Middle frontal gyrus (tissue), 1 donor: ENCODE data around the gene APOE.

ENCODE experiments used
- DNase-seq: peaks from one replicate; pipeline ENCODE4 v3.0.0-alpha.2; 2015; ENCODE audit warnings: low spot score; ENCODE audit errors: extremely low spot score

APOE gene

DNA sequence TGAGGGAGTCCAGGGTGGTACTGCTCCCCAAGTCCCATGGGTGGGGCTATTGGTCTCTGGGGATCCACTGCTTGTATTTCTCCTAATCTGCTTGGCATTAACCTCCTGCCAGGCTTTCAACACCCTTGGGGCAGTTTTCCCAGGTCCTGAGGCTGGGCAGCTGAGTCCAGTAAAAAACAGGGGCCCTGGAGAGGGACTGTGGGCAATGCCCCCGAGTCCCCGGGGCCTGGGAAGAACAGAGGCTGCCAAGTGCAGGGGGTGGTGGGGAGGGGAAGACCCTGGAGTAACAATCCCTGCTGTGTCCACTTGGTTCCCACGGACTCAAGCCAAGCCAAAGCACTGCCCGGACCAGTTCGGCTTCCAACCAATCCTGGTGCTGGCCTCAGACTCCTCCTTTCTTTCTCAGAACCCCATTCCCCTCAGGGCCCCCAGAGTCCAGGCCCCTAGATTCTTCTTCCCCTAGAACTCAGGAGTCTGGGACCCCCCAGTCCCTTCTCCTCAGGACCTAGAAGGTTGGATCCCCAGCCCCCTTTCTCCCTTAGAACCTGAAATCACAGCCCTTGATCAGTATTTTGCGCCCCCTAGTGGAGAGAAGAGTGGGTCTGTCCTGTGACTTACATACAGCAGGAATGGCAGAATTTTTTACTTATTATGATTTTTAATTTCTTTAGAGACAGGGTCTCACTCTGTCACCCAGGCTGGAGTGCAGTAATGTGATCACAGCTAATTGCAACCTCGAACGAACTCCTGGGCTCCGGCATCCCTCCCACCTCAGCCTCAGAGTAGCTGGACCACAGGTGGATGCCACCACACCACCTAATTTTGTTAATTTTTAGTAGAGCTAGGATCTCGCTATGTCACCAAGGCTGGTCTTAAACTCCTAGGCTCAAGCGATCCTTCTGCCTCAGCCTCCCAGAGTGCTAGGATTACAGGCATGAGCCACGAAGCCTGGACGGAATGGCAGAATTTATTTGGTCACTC, 45.9 kb downstream of the APOE start:
- DNase-seq, result peak; percentile 69

DNA sequence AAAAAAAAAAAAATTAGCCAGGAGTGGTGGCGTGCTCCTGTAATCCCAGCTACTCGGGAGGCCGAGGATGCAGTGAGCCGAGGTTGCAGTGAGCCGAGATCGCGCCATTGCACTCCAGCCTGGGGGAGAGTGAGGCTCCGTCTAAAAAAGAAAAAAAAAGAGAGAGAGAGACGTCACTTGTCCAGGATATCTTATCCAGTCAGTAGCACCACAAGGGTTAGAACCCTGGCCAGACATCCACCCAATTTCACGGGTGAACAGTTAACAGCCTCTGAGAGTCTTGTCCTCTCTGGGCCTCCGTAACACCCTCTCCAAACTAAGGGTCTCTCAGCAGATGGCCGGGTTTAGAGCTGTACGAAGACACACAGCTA, 48.7 kb downstream of the APOE start:
- no peak for DNase-seq

DNA sequence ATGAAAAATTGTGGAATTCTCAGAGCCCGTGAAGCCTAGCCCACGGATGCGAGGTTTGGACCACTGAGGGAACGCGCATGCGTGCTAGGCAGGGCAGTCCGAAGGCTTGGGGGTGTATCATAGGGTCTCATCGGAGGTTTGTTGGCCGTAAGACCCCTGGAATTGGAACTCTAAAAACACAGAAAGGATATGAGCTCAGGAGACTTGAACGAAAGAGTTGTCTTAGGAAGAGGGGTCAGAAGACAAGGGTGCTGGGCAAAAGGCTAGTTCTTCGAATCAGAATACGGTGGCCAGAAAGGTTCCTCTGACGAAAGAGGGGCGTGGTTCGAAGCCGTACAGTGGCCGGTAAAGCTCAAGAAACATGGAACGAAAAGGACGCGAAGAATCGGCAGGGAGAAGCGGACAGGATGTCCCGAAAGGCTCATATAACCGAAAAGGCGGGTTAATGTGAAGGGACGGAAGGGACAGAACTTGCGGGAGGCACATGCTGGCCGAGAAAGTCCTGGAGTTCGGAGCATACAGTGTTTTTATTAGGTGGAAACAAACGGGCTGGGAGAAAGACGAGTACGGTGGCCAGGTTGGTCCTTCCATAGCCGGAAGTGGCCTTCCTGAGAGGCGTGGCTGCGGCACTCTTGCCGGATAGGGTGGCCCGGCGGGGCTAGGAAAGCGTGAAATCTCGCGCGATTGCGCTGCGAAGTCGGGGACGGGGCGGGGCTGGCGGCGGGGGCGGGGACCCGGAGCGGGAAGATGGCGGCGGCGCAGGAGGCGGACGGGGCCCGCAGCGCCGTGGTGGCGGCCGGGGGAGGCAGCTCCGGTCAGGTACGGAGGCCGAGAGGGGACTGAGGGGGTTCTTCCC, 49.3 kb downstream of the APOE start, which contains the start of gene CLPTM1:
Gene CLPTM1 (plus strand): TSS at position 732 of the 856 bp plus-strand sequence. CDS start 16 bp downstream, at position 748.
- peak; percentile 95 for DNase-seq

DNA sequence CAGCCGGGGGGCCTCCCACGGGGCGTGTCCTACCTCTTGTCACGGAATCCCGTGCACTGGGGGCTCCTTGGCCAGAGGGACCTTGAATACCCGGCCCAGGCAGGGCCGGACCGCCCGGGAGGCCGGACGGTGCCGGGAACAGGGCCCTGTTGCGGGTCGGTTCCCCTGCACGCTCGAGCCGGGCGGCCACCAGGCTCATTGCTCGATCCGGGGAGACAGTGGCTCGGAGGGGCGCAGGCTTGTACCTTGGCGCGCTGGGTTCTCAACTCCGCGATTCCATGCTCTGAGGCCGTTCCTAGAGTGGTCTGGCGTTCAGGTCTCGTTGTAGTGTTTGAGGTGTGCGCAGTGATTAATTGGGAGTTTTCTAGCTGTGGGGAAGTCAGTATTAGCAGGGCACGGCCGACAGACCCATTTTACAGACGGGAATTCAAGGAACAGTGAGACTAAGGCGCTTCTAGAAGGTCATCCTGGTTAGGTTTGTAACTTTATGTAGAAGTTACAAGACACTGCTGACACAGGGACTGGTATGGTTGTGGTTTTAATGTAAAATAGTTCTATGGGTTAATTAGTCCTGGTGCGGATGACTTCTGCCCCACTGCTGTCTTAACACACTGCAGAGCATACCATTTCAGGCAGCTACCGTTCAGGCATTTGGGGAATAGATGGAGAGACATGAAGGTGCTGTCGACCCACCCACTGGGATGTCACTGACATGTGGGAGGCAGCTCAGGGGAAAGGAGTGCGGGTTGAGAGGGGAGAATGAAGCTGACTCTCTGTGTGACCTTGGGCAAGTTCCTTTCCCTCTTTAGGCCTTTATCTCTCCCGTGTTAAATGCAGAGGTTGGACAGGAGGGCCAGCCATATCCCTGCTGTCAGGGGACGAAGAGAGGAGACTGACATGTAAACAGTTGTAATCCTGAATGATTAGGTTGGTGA, 50.2 kb downstream of the APOE start:
- DNase-seq, result no peak

DNA sequence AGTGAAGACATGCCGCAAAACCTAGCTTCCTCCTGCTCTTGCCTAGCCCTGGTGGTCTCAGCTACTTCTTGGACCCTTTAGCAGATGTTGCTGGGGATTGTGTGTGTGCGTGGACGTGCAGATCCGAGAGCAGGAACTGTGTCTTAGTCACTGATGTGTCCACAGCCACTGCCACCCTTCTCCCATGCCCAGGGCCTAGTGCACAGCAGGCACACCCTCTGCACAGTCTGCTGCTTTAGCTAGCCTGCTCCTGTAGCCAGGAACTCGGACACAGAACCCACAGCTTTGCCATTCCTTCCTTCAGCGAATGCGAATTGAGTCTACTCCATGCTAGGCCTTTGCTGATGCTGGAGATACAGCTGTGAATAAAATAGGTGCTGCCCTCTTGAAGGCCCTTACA, 51.9 kb downstream of the APOE start:
- DNase-seq, result no peak

DNA sequence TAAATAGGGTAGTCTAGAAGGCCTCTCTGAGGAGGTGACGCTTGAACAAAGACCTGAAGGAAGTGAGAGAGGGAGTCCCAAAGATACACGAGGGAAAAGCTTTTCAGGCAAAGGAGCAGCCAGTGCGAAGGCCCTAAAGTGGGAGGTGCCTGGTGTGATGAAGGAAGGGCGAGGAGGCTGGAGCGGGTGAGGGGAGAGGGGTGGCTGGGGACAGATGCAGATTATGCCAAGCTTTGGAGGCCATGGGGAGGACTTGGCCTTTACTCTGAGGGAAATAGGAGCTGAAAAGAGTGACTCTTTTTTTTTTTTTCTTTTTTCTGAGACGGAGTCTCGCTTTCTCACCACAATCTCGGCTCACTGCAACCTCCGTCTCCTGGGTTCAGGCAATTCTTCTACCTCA, 52.5 kb downstream of the APOE start:
- DNase-seq, result no peak
